ENCODE measurements around the gene CFAP57. TPM values are rescaled to one million over a fixed set of nuclear protein-coding genes. Genes with fewer than 3 reads are reported as not detected.

CFAP57 gene
- total and polyA plus RNA-seq, 9 of the 15 experiments (the other 6 are each of a cell fraction or from before 2014, with no cell fraction given) = 0.04 to 0.22 (median 0.07) TPM; not detected in 3

DNA sequence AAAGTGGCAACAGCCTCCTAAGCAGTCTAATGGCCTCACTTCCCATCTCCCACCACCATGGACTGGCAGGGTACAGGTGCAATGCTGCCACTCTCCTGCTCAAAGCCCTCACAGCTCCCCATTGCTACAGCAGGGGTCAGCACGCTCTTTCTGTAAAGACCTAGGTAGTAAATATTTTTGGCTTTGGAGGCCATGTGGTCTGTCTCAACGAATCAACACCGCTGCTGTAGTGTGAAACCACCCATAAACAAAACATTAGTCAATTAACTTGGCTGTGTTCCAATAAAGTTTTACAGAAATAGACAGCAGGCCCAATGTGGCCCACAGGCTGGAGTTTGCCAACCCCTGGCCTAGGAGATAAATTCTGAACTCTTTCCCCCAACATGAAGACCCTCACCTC, 53.0 kb downstream of the CFAP57 start (continued):
- TF ChIP-seq, protein P1, sequence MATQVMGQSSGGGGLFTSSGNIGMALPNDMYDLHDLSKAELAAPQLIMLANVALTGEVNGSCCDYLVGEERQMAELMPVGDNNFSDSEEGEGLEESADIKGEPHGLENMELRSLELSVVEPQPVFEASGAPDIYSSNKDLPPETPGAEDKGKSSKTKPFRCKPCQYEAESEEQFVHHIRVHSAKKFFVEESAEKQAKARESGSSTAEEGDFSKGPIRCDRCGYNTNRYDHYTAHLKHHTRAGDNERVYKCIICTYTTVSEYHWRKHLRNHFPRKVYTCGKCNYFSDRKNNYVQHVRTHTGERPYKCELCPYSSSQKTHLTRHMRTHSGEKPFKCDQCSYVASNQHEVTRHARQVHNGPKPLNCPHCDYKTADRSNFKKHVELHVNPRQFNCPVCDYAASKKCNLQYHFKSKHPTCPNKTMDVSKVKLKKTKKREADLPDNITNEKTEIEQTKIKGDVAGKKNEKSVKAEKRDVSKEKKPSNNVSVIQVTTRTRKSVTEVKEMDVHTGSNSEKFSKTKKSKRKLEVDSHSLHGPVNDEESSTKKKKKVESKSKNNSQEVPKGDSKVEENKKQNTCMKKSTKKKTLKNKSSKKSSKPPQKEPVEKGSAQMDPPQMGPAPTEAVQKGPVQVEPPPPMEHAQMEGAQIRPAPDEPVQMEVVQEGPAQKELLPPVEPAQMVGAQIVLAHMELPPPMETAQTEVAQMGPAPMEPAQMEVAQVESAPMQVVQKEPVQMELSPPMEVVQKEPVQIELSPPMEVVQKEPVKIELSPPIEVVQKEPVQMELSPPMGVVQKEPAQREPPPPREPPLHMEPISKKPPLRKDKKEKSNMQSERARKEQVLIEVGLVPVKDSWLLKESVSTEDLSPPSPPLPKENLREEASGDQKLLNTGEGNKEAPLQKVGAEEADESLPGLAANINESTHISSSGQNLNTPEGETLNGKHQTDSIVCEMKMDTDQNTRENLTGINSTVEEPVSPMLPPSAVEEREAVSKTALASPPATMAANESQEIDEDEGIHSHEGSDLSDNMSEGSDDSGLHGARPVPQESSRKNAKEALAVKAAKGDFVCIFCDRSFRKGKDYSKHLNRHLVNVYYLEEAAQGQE (IDR thresholded peaks at IDR 0.05; ENCODE audit: borderline replicate concordance) = peak; percentile 18; the same call in 1 of the 2 replicates
- TF ChIP-seq, protein P1 (CRISPR knock-in tag; IDR thresholded peaks at IDR 0.05; ENCODE audit: low read depth) = no peak
- TF ChIP-seq KAT8 (IDR thresholded peaks at IDR 0.05; ENCODE audit: low read depth) (no peak), USF1 (CRISPR knock-in tag; IDR thresholded peaks at IDR 0.05) (peak; percentile 75), ELF2 (CRISPR knock-in tag; IDR thresholded peaks at IDR 0.05) (no peak), ZFPM2 (CRISPR knock-in tag; IDR thresholded peaks at IDR 0.05) (no peak), MTF1 (CRISPR knock-in tag; IDR thresholded peaks at IDR 0.05; ENCODE audit: borderline replicate concordance) (no peak), NFIX (CRISPR knock-in tag; IDR thresholded peaks at IDR 0.05; ENCODE audit: low read depth) (peak; percentile 48; the same call in 1 of the 2 replicates), MEF2D (tag; conservative IDR thresholded peaks at IDR 0.05; ENCODE audit: low read depth) (no peak), ZNF146 (CRISPR knock-in tag; IDR thresholded peaks at IDR 0.05; ENCODE audit: unreplicated experiment) (no peak), SETDB1 (IDR thresholded peaks at IDR 0.05; ENCODE audit: low read length) (no peak), CC2D1A (IDR thresholded peaks at IDR 0.05) (no peak), HNRNPH1 (optimal IDR thresholded peaks at IDR 0.05; ENCODE audit: low read depth, low read length) (no peak), RAD21 (CRISPR knock-in tag; conservative IDR thresholded peaks at IDR 0.05 in 1 of 2, IDR thresholded peaks at IDR 0.05 in 1 of 2) (peak in 1 of 2 experiments; percentile 32; a peak in 2 of 4 replicates), ZBTB17 (CRISPR knock-in tag; IDR thresholded peaks at IDR 0.05) (no peak), HMG20B (CRISPR knock-in tag; IDR thresholded peaks at IDR 0.05) (no peak)
- TF ChIP-seq, protein P2, sequence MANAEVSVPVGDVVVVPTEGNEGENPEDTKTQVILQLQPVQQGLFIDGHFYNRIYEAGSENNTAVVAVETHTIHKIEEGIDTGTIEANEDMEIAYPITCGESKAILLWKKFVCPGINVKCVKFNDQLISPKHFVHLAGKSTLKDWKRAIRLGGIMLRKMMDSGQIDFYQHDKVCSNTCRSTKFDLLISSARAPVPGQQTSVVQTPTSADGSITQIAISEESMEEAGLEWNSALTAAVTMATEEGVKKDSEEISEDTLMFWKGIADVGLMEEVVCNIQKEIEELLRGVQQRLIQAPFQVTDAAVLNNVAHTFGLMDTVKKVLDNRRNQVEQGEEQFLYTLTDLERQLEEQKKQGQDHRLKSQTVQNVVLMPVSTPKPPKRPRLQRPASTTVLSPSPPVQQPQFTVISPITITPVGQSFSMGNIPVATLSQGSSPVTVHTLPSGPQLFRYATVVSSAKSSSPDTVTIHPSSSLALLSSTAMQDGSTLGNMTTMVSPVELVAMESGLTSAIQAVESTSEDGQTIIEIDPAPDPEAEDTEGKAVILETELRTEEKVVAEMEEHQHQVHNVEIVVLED (CRISPR knock-in tag; IDR thresholded peaks at IDR 0.05) = no peak

Measured in K562 (cell line).